Activated T-cell treated with anti-CD3 and anti-CD28 coated beads for 1 hour (primary cell): ENCODE data around the gene RBMS1.

Experiments
- DNase-seq: peaks from one replicate; pipeline ENCODE4 v3.0.0-alpha.2; 2020; ENCODE audit warnings: low read depth

RBMS1 gene

DNA sequence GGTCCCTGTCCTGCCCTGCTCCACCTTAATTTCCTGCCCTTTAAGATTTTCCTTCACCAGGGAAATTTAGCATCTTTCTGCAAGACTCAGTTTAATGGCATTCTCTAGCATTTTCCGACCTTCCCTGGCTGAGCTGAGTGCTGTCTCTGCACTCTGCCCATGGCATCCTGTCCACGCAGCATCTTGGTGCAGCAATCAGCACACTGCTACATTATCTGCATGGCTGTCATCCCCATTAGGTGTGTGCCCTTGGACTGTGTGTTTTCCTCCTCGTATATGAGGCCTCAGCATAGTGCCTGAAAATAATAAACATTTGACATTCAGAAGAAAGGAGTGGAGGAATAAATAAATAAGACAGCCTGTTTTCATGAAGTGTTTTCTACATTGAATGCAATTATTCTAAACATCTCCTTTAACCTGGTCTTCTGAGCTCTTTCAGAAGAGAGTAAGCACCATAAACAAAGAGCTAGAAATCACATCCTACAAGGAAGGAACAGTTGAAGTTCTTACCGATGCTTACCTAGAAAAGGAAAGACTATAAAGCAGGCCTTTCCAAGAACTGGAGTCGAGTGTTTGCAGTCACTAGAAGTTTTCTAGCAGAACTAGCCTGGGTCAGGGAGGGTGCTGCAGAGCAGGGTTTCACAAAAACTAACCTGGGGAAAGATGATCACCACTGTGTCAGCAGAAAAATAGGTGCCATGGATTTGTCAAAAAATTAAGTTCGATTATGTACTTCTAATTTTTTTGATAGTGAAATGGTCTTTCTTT lies 162.2 kb downstream of the RBMS1 start:
- no peak for DNase-seq

GRCh38 chr2:160328811-160329527 lies 164.6 kb downstream of the RBMS1 start:
- no peak for DNase-seq

DNA sequence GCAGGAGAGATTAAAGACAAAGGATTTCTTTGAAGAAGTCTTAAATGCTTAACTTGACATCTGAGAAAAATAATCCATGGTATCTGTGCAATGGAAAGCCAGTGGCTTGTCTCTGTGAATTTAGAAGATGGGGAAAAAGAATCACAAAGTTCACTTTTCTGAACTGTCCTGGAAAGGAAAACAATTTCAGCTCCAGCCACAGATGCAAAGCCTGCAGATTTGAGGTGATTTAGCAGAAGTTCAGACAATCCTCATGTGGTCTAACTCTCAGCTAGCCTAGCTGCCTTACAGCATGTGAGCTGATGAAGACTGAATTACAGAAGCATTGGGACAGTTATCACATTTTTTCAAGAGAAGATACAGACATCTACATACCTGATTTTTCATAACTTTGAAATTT lies 166.8 kb downstream of the RBMS1 start:
- DNase-seq = no peak

DNA sequence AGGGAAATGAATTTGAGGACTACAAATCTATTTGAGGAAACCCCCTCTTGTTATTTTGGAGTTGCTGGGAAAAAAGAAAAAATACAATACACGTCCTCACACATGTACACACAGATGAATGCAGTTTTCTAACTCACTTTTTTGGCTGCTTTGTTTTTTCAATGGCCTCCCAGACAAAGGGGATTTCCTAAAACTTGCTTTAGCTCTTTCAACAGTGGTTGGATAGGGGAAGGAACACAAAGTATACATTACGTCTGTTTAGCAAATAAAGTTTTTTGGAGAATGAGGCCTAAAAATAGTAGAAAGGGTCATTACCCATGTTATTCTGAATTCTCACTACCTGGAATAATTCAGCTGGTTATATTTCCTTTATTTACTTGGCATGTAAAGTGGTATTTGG lies 168.2 kb downstream of the RBMS1 start:
- no peak for DNase-seq

DNA sequence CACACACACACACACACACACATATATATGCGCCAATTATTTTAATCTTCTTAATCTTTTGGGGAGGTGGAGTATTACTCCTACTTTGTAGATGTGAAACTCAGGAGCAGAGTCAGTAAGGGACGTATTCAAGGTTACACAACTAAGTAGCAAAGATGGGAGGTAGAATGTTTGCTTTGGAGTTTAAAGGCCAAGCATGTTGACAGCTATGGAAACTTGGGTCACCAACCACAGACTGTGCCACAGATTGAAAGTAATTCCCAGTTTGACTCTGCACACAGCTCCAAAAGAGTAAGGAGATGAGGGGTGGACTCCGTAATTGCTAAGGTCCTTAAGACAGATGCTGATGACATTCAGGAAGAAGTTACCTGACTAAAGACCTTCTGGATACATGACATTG lies 168.7 kb downstream of the RBMS1 start:
- no peak for DNase-seq

GRCh38 chr2:160324161-160324800 lies 169.3 kb downstream of the RBMS1 start:
- peak; percentile 30 for DNase-seq

DNA sequence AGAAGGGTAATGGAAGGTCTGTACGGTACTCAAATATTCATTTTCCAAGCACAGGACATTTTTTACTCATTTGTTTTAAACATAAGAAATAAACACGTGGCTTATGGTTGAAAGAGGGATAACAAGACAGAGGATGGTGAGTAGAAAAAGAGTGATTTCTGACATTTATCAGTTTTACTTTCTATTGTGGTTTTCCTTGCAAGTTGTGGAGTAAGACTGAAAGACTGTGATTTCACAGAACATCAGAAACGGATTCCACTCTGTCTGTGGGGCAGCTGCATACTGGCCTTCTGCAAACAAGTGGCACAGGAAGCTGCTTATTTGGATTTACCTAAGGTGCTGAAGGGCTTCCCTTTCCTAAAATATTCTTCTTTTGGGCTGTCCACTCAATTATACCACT lies 171.3 kb downstream of the RBMS1 start:
- no peak for DNase-seq

DNA sequence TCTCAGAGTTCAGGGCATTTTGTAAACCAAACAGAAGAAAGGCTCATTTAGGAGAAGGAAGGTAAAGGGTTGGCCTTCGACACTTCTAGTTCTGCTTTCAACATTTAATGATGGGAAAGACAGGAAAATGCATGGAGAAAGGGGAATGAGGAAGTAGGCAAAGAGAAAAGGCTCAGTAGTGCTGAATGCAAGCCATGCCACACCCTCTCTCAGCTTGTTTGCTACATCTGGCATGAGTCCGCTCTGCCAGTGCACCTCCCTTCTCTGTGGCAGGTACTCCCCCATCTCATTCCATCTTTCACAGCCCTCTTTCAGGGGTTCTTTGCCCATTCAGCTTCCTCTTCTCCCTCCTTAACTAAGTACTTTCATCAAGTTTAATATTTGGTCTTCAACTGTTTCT lies 172.6 kb downstream of the RBMS1 start:
- DNase-seq = no peak

- DNase-seq = no peak
Observed at GRCh38 chr2:160319700-160320099, 173.9 kb downstream of the RBMS1 start.

- no peak for DNase-seq
Observed at GRCh38 chr2:160318218-160318617, 175.4 kb downstream of the RBMS1 start.

- no peak for DNase-seq
Observed at GRCh38 chr2:160317181-160318099, 176.2 kb downstream of the RBMS1 start.

- DNase-seq = no peak
Observed at GRCh38 chr2:160315337-160315736, 178.3 kb downstream of the RBMS1 start.

DNA sequence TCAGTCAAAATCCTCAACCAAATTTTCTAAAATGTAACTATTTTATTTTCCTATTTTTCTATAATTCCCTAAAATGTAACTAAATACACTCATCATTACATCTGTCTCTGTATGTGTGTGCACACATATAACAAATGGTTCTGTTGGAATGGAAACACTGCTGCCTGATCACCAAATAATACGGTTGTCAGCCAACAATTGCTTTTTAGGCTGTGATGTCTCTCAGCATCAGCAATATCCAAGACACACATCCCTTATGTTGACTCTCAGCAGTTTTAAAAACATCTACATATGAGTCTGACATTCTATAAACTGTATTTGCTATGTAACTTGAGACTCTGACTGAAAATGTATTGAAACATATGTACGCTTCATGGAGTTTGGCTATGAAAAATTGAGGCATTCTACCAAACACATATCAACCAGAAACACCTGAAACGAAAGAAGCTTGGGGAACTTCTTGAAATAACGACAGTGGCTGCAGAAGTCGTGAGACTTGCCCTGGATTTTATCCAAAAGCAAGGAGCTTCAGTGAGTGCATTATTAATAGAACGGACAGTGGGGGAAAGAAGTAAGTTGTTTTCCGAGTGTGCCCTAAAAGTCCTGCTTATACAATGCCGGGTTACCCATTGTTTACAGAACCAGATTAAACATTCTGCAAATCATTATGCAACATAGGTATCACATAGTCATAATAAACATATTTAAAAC lies 183.3 kb downstream of the RBMS1 start:
- DNase-seq = no peak

- no peak for DNase-seq
Observed at GRCh38 chr2:160309585-160309984, 184.0 kb downstream of the RBMS1 start.

DNA sequence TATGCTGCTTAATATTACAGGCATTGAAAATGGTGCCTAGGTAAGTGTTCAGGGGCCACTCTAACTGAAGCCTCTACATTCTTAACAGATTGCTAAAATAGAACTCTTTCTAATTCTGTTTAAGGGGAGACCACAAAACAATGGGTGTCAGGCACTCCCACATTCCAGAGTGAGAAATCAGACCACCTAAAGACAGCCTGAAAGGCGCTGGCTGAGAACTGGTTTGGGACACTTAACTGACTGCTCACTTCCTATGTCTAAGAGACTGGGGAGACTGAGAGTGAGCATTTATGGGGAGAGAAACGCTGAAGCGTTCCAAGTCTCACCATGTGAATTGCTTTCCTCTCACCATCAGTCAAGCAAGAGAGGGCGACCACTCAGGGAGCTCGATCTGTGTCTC lies 184.7 kb downstream of the RBMS1 start:
- DNase-seq = no peak

DNA sequence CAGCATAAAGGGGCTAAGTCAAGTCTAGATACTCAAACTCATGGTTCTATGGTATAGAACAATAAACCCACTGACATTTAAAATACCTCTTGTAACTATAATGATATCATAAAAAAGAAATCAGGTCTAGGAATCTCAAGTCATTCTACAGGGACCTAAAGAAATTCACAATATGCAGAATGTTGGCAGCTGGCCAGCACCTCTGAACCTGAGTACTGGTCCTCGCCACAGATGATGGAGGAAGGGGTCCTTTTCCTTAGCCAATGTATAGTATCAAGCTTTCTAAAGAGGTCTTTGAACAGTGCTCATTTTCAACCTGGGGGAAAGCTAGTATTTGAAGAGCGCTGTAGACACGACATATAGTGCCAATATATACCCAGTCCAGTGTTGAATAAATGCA lies 185.1 kb downstream of the RBMS1 start:
- DNase-seq = no peak

- no peak for DNase-seq
Observed at GRCh38 chr2:160306985-160307384, 186.6 kb downstream of the RBMS1 start.

GRCh38 chr2:160305081-160305750 lies 188.4 kb downstream of the RBMS1 start:
- DNase-seq = no peak

- no peak for DNase-seq
Observed at GRCh38 chr2:160303527-160303926, 190.1 kb downstream of the RBMS1 start.

GRCh38 chr2:160303076-160303475 lies 190.5 kb downstream of the RBMS1 start:
- DNase-seq = no peak

- DNase-seq = no peak
Observed at GRCh38 chr2:160301420-160301819, 192.2 kb downstream of the RBMS1 start.
